Ovary (tissue), 3 donors: Measurements from ENCODE around the gene TP53I13.

Experiments used
- POLR2A ChIP-seq: fragments of 450-650 bp; IDR thresholded peaks from one replicate; pipeline ENCODE4 v1.6.1; 2017; ENCODE audit warnings: antibody characterized with exemption, mild to moderate bottlenecking, moderate library complexity
- TF ChIP-seq, protein P1 (sequence below), 3 donors: fragments of 450-650 bp in 2 of 3; fragments of 200-600 bp in 1 of 3; IDR thresholded peaks; one replicate each; pipeline versions ENCODE4 v1.5.1 to v1.8.0; 2016 to 2022; ENCODE audit warnings: antibody characterized with exemption in 3 of 3, mild to moderate bottlenecking in 1 of 3
- donor health status: DM: no; HTN: no; CAD: no.

DNA sequence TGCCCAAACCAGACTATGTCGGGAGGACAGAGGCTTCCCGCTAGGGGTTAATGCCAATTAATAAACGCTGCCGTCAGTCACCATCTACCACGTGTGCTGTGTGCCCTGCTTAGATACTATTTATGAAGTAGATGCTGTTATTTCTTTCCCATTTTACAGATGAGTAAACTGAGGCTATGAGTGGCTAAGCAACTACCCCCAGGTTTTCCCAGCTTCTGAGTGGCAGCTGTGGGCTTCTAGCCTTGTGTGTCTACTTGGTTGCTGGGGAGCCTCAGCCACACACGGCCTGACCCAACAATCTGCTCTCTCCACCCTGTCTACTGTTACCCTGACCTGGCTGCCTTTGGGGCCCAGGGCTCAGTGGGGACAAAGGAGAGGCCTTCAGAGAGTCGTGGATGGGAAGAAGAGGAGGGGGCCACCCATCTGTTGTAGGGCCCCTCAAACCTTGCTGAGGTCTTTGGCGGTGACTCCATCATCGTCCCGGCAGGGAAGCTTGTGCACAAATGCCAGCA is 13.8 kb downstream of the TP53I13 start:
- no peak for TF ChIP-seq POLR2A
- TF ChIP-seq, protein P1, sequence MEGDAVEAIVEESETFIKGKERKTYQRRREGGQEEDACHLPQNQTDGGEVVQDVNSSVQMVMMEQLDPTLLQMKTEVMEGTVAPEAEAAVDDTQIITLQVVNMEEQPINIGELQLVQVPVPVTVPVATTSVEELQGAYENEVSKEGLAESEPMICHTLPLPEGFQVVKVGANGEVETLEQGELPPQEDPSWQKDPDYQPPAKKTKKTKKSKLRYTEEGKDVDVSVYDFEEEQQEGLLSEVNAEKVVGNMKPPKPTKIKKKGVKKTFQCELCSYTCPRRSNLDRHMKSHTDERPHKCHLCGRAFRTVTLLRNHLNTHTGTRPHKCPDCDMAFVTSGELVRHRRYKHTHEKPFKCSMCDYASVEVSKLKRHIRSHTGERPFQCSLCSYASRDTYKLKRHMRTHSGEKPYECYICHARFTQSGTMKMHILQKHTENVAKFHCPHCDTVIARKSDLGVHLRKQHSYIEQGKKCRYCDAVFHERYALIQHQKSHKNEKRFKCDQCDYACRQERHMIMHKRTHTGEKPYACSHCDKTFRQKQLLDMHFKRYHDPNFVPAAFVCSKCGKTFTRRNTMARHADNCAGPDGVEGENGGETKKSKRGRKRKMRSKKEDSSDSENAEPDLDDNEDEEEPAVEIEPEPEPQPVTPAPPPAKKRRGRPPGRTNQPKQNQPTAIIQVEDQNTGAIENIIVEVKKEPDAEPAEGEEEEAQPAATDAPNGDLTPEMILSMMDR (IDR thresholded peaks at IDR 0.05), result no peak
